Neural progenitor cell (in vitro differentiated cells): ENCODE data around the gene LRRC73. TPM values are rescaled to one million over a fixed set of nuclear protein-coding genes. Genes with fewer than 3 reads are reported as not detected.

Experiments used
- DNase-seq: peaks from one replicate; pipeline ENCODE4 v3.0.0-alpha.2; 2016; ENCODE audit warnings: low spot score
- H2AFZ ChIP-seq: fragments of 200-600 bp; sonication (generic); replicated peaks from 2 replicates; pipeline ENCODE4 v1.6.1; 2016; ENCODE audit warnings: antibody characterized with exemption
- H3F3A ChIP-seq: fragments of 200-600 bp; sonication (generic); 2 replicates; pipeline ENCODE4 v1.6.1; 2016; ENCODE audit warnings: antibody characterized with exemption, low read depth
- H3K27ac ChIP-seq: fragments of 200-600 bp; sonication (generic); 2 replicates; pipeline ENCODE4 v1.5.1; 2016; ENCODE audit warnings: mild to moderate bottlenecking
- H3K27me3 ChIP-seq: fragments of 200-600 bp; sonication (generic); 2 replicates; pipeline ENCODE4 v1.6.1; 2016; ENCODE audit warnings: mild to moderate bottlenecking, moderate library complexity
- H3K36me3 ChIP-seq: fragments of 200-600 bp; sonication (generic); 2 replicates; pipeline ENCODE4 v1.5.1; 2016
- H3K4me1 ChIP-seq: fragments of 200-600 bp; sonication (generic); 2 replicates; pipeline ENCODE4 v1.6.1; 2016; ENCODE audit warnings: mixed run types
- H3K4me2 ChIP-seq: fragments of 200-600 bp; sonication (generic); 2 replicates; pipeline ENCODE4 v1.6.1; 2016
- H3K4me3 ChIP-seq: fragments of 200-600 bp; sonication (generic); 2 replicates; pipeline ENCODE4 v1.5.1; 2016
- H3K79me2 ChIP-seq: fragments of 200-600 bp; sonication (generic); 2 replicates; pipeline ENCODE4 v1.6.1; 2016; ENCODE audit warnings: low read depth
- H3K9ac ChIP-seq: fragments of 200-600 bp; sonication (generic); 2 replicates; pipeline ENCODE4 v1.6.1; 2016
- H3K9me3 ChIP-seq: fragments of 200-600 bp; sonication (generic); 2 replicates; pipeline ENCODE4 v1.5.1; 2016; ENCODE audit warnings: low read depth
- H4K20me1 ChIP-seq: fragments of 200-600 bp; sonication (generic); 2 replicates; pipeline ENCODE4 v1.6.1; 2016; ENCODE audit warnings: low read depth
- H3K27ac Mint-ChIP-seq: 3 replicates; pipeline ENCODE4 v1.8.0; 2021; ENCODE audit warnings: mixed read lengths
- H3K27me3 Mint-ChIP-seq: 2 replicates; pipeline ENCODE4 v1.8.0; 2022; ENCODE audit warnings: low read depth, mild to moderate bottlenecking, inconsistent platforms, moderate library complexity, mixed read lengths; ENCODE audit not compliant: insufficient read depth
- H3K36me3 Mint-ChIP-seq: 3 replicates; pipeline ENCODE4 v1.8.0; 2021; ENCODE audit warnings: mixed read lengths
- H3K4me1 Mint-ChIP-seq: 3 replicates; pipeline ENCODE4 v1.8.0; 2021; ENCODE audit warnings: mixed read lengths
- H3K4me3 Mint-ChIP-seq: 3 replicates; pipeline ENCODE4 v1.8.0; 2021; ENCODE audit warnings: mild to moderate bottlenecking, moderate library complexity, mixed read lengths
- H3K9me3 Mint-ChIP-seq: 3 replicates; pipeline ENCODE4 v1.8.0; 2020; ENCODE audit warnings: mixed read lengths
- EZH2 ChIP-seq: fragments of 200-600 bp; sonication (generic); IDR thresholded peaks from 2 replicates; pipeline ENCODE4 v1.6.1; 2017; ENCODE audit warnings: antibody characterized with exemption, mild to moderate bottlenecking, moderate library complexity
- EZH2phosphoT487 ChIP-seq: fragments of 200-600 bp; sonication (generic); IDR thresholded peaks from 2 replicates; pipeline ENCODE4 v1.6.1; 2017; ENCODE audit warnings: antibody characterized with exemption
- total RNA-seq: library from RNA; depleted of rRNA; stranded (reverse); fragments of >200 nt; gene quantifications from 2 replicates; pipeline ENCODE4 v1.2.3, GENCODE V29; 2015; ENCODE audit warnings: low replicate concordance
- TF ChIP-seq, protein P1 (sequence below): fragments of 200-600 bp; sonication (generic); IDR thresholded peaks from 2 replicates; pipeline ENCODE4 v1.5.1; 2017; ENCODE audit warnings: antibody characterized with exemption, mild to moderate bottlenecking

The LRRC73 gene
- total RNA-seq, 1 donor from 2014 or later = not detected

DNA sequence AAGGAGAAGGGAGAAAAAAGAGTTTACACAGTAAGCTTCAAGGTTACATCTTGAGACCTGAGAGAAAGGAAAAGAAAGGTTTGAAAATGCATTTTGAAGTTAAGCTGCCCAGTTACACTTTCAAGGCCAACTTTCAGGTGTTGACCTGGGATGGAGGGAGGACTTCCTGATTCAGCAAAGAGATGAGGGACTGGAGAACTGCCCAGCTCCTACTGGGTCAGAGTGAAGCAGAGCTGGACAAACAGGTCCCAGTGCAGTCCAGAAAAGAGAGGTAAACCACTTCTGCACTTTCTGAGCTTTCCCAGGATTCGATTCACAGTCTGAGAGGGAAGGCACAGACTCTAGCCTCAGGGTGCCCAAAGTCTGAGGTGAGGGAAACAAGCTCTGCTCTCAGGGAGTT, 38.7 kb downstream of the LRRC73 start:
- no peak overlapping the region for H3K4me2 ChIP-seq
- peaks cover 11% of the 10 kb centered on the region for H3F3A ChIP-seq
- H3K27me3 ChIP-seq = no peaks in the 10 kb centered on the region
- H3K27me3 Mint-ChIP-seq = peaks cover 5% of the 10 kb centered on the region
- H3K4me3 Mint-ChIP-seq = no peak overlapping the region
- H4K20me1 ChIP-seq = no peaks in the 10 kb centered on the region
- H3K79me2 ChIP-seq = no peaks in the 10 kb centered on the region
- no peaks in the 10 kb centered on the region for H3K36me3 ChIP-seq
- H3K36me3 Mint-ChIP-seq = no peaks in the 10 kb centered on the region
- no peak overlapping the region for H3K27ac ChIP-seq
- no peak overlapping the region for H3K4me3 ChIP-seq
- H3K4me1 Mint-ChIP-seq = peaks cover 4% of the 10 kb centered on the region
- H2AFZ ChIP-seq = no peak overlapping the region
- no peaks in the 10 kb centered on the region for H3K9me3 Mint-ChIP-seq
- peaks cover 13% of the 10 kb centered on the region for H3K4me1 ChIP-seq
- no peak overlapping the region for H3K27ac Mint-ChIP-seq
- DNase-seq = no peak
- H3K9ac ChIP-seq = no peak overlapping the region
- no peaks in the 10 kb centered on the region for H3K9me3 ChIP-seq
- TF ChIP-seq EZH2 (no peak), EZH2phosphoT487 (no peak)
- TF ChIP-seq, protein P1, sequence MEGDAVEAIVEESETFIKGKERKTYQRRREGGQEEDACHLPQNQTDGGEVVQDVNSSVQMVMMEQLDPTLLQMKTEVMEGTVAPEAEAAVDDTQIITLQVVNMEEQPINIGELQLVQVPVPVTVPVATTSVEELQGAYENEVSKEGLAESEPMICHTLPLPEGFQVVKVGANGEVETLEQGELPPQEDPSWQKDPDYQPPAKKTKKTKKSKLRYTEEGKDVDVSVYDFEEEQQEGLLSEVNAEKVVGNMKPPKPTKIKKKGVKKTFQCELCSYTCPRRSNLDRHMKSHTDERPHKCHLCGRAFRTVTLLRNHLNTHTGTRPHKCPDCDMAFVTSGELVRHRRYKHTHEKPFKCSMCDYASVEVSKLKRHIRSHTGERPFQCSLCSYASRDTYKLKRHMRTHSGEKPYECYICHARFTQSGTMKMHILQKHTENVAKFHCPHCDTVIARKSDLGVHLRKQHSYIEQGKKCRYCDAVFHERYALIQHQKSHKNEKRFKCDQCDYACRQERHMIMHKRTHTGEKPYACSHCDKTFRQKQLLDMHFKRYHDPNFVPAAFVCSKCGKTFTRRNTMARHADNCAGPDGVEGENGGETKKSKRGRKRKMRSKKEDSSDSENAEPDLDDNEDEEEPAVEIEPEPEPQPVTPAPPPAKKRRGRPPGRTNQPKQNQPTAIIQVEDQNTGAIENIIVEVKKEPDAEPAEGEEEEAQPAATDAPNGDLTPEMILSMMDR = no peak

DNA sequence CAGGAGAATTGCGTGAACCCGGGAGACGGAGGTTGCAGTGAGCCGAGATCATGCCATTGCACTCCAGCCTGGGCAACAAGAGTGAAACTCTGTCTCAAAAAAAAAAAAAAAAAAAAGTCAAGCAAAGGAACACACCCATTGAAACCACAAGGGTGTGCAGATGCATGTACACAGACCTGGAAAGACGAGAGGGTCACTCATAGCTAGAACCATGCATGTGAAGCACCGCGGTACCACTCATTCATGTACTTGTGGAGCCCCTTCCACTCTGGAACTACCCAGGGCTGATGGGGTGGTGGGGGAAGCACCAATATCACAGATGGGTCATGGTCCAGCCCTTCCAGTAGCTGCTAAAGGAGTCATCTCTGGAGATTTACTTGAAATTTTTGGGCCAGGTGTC, 40.2 kb downstream of the LRRC73 start:
- no peak overlapping the region for H3K27ac Mint-ChIP-seq
- Histone ChIP-seq H3K27ac (no peak overlapping the region), H3K9ac (no peak overlapping the region), H3K9me3 (no peaks in the 10 kb centered on the region), H3K36me3 (no peaks in the 10 kb centered on the region), H3F3A (peaks cover 11% of the 10 kb centered on the region), H3K4me3 (no peak overlapping the region), H2AFZ (no peak overlapping the region), H3K4me1 (peaks cover 13% of the 10 kb centered on the region), H3K79me2 (no peaks in the 10 kb centered on the region), H3K4me2 (no peak overlapping the region), H3K27me3 (no peaks in the 10 kb centered on the region), H4K20me1 (no peaks in the 10 kb centered on the region)
- TF ChIP-seq EZH2phosphoT487 = no peak
- TF ChIP-seq, protein P1 = no peak
- no peak for TF ChIP-seq EZH2
- no peaks in the 10 kb centered on the region for H3K9me3 Mint-ChIP-seq
- H3K27me3 Mint-ChIP-seq = peaks cover 9% of the 10 kb centered on the region
- H3K36me3 Mint-ChIP-seq = no peaks in the 10 kb centered on the region
- no peak overlapping the region for H3K4me3 Mint-ChIP-seq
- no peak for DNase-seq
- H3K4me1 Mint-ChIP-seq = peaks cover 4% of the 10 kb centered on the region

DNA sequence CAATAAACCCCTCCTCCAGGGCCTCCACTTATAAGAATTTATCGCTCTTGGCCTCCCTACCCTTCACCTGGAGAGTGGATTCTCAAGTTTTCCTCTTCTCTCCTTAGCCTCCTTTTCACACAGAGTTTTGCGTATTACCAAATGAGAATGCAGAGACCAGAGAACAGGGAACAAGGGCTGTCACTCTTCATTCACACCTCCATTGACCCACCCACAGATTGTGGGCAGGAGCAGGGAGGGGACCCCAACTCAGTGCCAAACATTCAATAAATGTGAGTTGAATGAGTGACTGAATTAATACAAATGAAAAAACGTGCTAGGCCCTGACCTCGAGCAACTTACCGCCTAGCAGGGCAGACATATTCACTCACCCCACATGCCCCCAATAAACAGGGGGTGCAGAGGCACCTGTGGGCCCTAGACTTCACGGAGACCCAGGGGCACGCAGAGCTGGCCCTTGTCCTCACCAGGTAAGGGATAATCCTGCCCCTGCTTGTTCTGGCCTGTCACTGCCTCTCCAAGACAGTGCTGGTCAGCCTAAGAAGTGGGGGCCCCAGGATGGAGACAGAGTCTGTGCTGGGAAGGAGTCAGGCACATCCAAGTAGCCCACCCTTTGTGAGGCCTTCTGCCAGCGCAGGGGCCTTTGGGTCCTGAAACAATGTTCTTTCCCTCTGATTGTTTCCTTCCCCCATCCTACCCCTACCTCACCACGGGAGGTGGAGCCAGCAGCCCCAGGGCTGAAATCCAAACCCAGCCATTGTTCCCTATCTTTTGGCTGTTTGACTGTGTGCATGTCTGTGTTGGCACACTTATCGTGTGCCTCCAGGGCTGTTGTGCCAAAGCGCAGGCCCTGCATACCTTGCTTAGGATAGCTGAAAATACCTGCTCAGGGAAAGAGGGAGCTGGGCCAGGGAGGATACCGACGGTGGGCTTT, 41.1 kb downstream of the LRRC73 start:
- Mint-ChIP-seq H3K9me3 (no peaks in the 10 kb centered on the region), H3K36me3 (no peaks in the 10 kb centered on the region), H3K27ac (peak overlapping the region; percentile 81), H3K27me3 (peaks cover 9% of the 10 kb centered on the region), H3K4me3 (no peak overlapping the region), H3K4me1 (peaks cover 4% of the 10 kb centered on the region)
- TF ChIP-seq, protein P1 = no peak
- no peak for TF ChIP-seq EZH2
- no peak for TF ChIP-seq EZH2phosphoT487
- DNase-seq = peak; percentile 58
- H2AFZ ChIP-seq = peak overlapping the region; percentile 94
- H3K4me1 ChIP-seq = peaks cover 13% of the 10 kb centered on the region
- peak overlapping the region; percentile 10 for H3K4me3 ChIP-seq
- H3K27ac ChIP-seq = no peak overlapping the region
- no peaks in the 10 kb centered on the region for H3K36me3 ChIP-seq
- H4K20me1 ChIP-seq = no peaks in the 10 kb centered on the region
- peak overlapping the region; percentile 52 for H3K4me2 ChIP-seq
- no peaks in the 10 kb centered on the region for H3K79me2 ChIP-seq
- H3K9me3 ChIP-seq = no peaks in the 10 kb centered on the region
- H3F3A ChIP-seq = peaks cover 11% of the 10 kb centered on the region
- H3K9ac ChIP-seq = no peak overlapping the region
- no peaks in the 10 kb centered on the region for H3K27me3 ChIP-seq
